ENCODE data around the gene TBC1D1.
"Not testable (repeated sequence)": the region's sequence is repeated elsewhere in the genome, so short reads cannot be mapped to it uniquely, and the experiment has no call there.

Gene TBC1D1

GRCh38 chr4:38016698-38017097 lies 125.8 kb downstream of the TBC1D1 start:
- no peak for DNase-seq (ENCODE audit: low spot score)

DNA sequence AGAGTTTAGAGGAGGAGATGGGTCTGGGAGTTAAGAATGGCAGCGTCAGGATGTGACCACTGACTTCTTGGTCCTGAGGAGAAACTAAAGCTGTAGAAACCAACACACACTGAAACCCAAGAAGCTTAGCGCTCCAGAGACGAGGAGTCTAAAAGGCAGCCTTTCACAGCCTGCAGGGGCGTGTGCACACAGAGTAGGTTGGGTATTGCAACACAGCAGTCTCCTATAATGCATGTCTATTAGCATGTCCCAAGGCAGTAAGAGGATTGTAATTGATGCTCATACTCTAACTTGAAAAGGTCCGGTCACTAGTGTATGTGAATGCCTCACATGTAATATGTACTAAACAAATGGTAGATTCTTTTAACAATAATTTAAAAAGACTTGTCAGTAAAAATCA lies 126.7 kb downstream of the TBC1D1 start:
- DNase-seq (ENCODE audit: low spot score) = no peak

DNA sequence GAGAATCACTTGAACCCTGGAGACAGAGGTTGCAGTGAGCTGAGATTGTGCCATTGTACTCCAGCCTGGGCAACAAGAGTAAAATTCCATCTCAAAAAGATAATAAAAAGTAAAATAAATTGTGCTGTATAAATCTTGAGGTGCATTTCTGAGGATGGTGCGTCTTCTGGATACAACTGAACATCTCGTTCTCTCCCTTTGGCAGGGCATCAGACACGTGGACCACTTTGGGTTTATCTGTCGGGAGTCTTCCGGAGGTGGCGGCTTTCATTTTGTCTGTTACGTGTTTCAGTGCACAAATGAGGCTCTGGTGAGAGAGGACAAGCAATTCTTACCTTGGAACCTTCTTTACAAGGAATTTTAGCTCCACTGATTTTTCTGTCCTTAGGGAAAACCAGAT lies 129.5 kb downstream of the TBC1D1 start:
- DNase-seq (ENCODE audit: low spot score) = no peak

GRCh38 chr4:38020961-38021360 lies 130.1 kb downstream of the TBC1D1 start:
- DNase-seq (ENCODE audit: low spot score) = not testable (repeated sequence)

DNA sequence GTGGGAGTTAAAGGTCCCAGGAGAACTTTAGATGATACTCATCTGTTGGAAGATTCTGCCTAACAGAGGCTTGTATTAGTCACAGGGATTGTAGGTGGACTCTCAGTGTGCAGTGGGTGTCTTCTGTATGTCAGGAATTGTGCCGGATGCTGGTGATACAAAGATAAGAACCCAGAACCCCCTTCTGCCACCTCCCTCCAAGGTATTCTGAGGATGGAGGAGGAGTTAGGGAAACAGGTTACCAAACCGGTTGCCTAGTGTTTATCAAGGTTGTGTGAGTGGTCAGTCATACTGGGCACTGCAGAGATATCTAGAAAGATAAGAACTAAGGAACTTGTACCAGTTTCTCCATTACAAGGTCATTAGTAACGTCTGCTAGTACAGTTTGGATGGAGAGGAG lies 130.9 kb downstream of the TBC1D1 start:
- DNase-seq (ENCODE audit: low spot score) = no peak

GRCh38 chr4:38023347-38024205 lies 132.7 kb downstream of the TBC1D1 start:
- no peak for DNase-seq (ENCODE audit: low spot score)

- DNase-seq (ENCODE audit: low spot score) = no peak
Measured at GRCh38 chr4:38024206-38024509, 133.3 kb downstream of the TBC1D1 start.

- DNase-seq (ENCODE audit: low spot score) = no peak
Measured at GRCh38 chr4:38025665-38026064, 134.8 kb downstream of the TBC1D1 start.

GRCh38 chr4:38026158-38026740 lies 135.4 kb downstream of the TBC1D1 start:
- no peak for DNase-seq (ENCODE audit: low spot score)

DNA sequence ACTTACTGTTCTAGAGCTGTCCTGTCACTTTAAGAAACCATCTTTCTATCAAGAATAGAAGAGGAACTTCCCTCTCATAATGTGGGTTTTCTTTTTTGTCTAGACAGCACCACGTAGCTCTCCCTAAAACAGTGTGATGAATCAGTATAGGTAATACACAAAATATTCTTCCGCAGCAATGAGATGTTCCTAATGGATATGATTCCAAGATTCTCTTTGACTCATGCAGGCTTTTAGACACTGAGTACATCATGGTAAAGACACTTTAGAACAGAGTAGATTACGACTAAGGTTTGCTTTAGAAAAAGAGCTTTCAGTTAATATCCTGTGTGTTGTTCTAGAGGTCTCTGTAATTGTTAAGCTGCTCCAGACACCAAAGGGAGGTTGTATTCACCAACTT lies 139.1 kb downstream of the TBC1D1 start:
- no peak for DNase-seq (ENCODE audit: low spot score)

DNA sequence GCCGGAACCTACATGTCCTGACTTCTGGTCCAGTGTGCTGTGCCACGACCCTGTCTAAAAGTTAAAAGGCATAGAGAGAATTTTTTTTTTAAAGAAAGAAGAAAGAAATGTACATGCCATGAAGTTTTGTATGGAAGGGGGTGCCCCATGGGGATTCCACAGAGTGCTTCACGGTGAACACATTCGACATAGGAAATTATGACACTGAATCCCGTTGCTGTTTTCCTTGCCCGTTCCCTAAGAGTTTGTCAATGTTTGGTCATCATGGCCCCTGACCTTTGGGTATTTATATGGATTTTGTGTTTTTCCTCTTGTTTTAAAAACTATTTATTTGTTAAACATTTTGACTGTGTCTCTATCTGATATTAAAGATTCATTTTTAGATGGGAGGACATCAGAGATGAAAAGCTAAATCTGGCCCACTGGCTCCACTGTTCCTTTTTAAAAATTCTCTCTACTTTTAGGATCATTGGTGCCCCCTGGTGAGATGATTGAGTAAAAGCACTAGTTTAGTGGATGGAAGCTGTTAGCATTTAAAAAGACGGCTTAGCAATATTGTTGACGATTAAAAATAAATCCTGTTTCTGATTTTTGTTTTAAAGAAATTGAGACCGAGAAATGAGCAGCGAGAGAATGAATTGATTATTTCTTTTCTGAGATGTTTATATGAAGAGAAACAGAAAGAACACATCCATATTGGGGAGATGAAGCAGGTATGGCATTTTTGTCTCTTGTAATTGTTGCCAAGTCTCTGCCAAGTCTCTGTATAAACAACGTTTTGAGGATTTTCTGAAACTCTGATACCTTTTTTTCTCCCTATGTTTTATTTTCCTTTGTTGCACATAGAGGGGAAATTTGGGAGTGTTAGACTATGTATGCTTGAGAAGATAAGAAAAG lies 144.3 kb downstream of the TBC1D1 start:
- peak; percentile 63 for DNase-seq (ENCODE audit: low spot score)

- DNase-seq (ENCODE audit: low spot score) = no peak
Measured at GRCh38 chr4:38036548-38036947, 145.7 kb downstream of the TBC1D1 start.

DNA sequence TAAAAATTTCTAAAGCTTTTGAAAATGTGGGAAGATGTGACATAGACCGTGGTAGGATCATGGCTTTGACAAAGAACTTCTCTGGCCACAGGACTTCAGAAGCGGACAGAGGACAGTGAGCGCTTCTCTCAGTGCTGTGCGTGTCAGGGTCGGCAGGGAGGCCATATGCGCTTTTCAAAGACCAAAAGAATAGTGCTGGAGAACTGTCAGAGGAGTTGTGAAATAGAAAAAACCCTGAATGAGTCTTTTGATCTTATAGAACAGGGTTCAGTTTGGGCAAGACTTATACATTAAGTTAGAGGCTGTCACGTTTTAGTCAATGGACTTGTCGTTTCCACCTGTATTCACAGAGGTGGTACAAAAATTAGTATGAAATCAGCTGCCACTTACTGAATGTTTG lies 146.7 kb downstream of the TBC1D1 start:
- no peak for DNase-seq (ENCODE audit: low spot score)

GRCh38 chr4:38040619-38041018 lies 149.7 kb downstream of the TBC1D1 start:
- DNase-seq (ENCODE audit: low spot score) = no peak

GRCh38 chr4:38044060-38044459 lies 153.2 kb downstream of the TBC1D1 start:
- no peak for DNase-seq (ENCODE audit: low spot score)

- no peak for DNase-seq (ENCODE audit: low spot score)
Measured at GRCh38 chr4:38045289-38045988, 154.6 kb downstream of the TBC1D1 start.

- no peak for DNase-seq (ENCODE audit: low spot score)
Measured at GRCh38 chr4:38046727-38047489, 156.0 kb downstream of the TBC1D1 start.

DNA sequence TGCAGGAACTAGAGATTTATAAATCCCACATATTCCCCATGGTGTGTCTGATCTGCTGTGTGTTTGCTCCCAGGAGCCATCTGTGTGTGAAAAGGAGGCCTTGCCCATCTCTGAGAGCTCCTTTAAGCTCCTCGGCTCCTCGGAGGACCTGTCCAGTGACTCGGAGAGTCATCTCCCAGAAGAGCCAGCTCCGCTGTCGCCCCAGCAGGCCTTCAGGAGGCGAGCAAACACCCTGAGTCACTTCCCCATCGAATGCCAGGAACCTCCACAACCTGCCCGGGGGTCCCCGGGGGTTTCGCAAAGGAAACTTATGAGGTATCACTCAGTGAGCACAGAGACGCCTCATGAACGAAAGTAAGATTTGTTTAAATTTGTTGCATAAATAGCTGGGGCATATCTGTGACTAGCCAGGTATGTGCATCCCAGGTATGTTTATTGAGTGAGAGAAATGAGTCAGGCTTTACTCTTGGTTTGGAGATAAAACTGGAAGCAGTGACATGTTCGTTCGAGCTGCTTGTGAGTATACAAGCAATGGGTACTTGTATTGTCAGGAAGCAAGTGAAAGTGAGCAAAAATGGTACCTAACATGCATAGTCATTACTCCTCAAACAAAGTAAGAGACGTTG lies 158.8 kb downstream of the TBC1D1 start:
- DNase-seq (ENCODE audit: low spot score) = no peak

GRCh38 chr4:38050560-38051350 lies 159.9 kb downstream of the TBC1D1 start:
- DNase-seq (ENCODE audit: low spot score) = no peak

GRCh38 chr4:38055566-38055965 lies 164.7 kb downstream of the TBC1D1 start:
- no peak for DNase-seq (ENCODE audit: low spot score)
